GM10266 (cell line): ENCODE measurements around the gene GRIA1.

Source experiments
- DNase-seq: peaks from one replicate; pipeline ENCODE4 v3.0.0; 2012; ENCODE audit errors: extremely low spot score
- TF ChIP-seq, protein P1 (sequence below): IDR thresholded peaks from 2 replicates; pipeline ENCODE4 v1.5.1; 2012; ENCODE audit warnings: mild to moderate bottlenecking, low read depth; ENCODE audit not compliant: control insufficient read depth, insufficient read depth; ENCODE audit errors: missing control alignments

Gene GRIA1

DNA sequence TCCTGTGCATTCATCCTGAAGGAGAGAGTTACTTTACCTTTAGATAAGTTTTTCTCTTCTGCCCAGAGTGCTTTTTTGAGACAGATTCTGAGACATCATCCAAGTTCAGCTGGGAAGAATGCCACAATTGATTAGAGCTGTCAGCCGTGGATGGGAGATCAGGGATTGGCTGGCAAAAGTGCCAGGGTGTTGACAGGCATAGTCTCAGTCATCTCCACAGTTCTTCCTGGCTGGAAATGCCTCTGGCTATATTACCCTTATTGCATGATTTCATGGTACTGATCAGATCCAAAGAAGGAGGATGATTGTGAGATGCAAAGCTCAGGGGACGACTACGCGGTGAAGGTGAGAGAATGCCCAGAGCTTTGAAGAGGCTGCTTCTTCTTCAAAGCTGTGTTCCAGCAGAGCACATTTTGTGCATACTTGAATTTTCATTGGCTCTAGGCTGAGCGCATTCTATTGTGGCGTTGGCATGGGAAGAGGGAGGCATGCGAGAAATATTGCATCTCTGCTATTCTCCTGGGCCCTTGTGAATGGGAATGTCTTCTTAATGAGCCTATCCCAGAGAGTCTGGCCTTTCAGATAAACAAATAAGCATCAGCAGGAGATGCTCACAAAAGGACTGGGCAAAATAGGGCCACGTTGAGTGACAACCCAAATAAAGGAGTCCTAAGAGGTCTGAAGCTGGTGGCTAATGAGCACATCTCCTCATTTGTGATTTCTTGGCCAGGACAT, 82.1 kb downstream of the GRIA1 start:
- DNase-seq: no peak
- TF ChIP-seq, protein P1, sequence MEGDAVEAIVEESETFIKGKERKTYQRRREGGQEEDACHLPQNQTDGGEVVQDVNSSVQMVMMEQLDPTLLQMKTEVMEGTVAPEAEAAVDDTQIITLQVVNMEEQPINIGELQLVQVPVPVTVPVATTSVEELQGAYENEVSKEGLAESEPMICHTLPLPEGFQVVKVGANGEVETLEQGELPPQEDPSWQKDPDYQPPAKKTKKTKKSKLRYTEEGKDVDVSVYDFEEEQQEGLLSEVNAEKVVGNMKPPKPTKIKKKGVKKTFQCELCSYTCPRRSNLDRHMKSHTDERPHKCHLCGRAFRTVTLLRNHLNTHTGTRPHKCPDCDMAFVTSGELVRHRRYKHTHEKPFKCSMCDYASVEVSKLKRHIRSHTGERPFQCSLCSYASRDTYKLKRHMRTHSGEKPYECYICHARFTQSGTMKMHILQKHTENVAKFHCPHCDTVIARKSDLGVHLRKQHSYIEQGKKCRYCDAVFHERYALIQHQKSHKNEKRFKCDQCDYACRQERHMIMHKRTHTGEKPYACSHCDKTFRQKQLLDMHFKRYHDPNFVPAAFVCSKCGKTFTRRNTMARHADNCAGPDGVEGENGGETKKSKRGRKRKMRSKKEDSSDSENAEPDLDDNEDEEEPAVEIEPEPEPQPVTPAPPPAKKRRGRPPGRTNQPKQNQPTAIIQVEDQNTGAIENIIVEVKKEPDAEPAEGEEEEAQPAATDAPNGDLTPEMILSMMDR: no peak

DNA sequence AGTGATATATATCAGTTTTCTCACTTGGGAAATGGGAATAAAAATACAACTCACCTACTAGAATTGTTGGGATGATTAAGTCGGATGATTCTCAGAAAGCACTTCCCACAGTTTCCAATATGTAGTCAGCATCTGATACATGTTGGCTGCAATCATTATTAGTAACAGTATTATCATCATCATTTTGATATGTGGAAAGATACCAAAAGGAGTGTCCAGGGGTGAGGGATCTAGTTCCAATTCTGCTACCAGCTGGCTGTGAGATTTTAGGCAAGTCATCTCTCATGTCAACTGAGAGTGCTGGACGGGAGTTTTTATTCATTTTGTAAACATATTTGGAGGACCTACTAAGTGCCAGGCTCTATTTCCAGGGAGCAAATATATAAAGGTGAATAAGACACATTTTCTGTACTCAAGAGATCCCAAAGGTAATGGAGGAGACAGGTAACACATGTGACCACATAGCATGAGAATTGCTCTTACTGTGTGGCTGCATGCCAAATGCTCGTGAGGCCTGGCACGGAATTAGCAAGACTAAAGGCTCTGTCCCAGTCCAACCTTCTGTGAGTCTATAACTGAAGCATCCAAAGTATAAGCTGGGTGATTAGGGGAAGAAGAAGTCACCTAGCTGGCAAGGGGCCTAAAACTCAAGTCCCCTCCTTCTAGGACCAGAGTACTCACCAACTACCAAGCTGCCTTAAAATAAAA, 83.0 kb downstream of the GRIA1 start:
- TF ChIP-seq, protein P1: no peak
- DNase-seq: no peak

DNA sequence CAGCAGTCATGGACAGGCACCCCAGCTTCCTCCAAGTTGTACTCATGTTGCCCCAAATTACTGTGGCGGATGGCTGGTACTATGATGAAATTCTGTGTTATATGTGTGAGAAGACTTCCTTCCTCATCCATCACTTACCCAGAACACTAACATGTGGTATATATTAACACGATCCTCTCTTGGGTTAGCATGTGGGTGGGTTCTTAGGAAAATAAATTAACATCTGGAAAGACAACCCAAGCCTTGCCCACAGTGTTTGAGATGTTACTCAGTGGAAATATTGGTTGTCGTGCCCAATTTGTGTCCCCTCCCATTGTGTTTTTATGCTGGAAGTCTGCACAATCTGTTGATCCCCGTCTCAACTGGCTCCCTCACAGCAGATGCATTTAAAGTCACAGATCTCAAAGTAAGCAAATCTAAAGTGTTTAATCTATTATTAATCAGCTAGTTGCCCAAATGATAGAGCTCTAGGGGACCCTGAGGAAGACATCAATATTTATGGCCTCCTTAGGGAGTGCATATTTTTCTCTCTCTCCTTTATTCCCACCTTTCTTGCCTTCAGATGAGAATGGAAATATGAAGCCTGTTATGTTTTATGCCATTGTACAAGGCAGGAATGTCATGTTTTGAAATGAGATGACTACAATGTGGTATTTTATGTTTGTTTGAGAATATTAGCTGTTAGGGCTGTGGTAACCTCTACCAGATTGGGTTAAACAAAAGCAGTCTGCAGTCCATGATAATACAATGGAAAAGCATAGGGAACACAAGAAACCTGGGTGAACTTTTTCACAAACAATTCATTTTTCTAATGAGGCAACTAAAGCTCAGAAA, 93.9 kb downstream of the GRIA1 start:
- DNase-seq: no peak
- TF ChIP-seq, protein P1: no peak

DNA sequence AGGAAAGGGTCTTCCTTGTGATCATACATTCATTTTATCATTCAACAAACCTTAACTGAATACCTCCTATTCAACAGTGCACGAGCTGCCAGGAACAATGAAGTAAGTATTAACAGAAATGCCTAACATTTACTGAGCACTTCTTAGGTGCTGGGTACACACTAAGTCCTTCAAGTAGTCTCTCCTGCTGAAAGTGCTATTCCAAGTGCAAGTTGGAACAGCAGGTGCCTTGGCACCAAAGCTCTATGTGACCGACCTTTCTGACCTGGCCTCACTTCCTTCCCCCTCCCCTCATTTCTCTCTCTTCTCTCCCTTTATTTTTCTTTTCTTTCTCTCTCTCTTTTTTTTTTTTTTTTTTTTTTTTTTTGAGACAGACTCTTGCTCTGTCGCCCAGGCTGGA, 94.5 kb downstream of the GRIA1 start:
- TF ChIP-seq, protein P1: no peak
- DNase-seq: no peak

DNA sequence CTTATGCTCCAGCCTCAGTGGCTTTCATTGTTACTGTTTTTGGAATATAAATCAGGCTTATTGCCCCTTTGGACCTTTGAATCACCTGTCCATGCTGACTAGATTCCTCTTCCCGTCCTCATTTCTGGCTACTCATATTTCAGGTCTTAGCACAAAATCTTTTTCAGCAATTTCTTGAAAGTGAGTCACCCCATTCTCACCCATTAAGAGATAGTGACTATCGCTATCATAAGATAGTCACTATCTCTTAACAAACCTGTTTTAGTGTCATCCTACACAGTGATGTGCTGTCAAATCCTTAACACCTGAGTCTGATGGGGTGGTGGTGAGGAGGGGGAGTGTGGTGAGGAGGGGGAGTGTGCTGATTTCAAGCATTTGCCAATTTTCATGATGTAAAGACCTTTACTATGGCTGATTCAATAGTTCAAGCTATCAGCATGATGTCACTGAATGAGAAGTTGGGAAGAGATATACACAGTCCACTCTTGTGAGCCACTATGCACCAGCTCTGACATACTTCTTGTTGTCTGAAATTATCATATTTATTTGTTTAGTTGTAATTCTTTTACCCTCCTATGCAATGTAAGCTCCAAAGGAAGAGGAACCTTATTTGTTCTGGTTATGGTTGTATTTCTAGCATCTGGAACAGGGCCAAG, 95.3 kb downstream of the GRIA1 start:
- DNase-seq: no peak
- TF ChIP-seq, protein P1: no peak

DNA sequence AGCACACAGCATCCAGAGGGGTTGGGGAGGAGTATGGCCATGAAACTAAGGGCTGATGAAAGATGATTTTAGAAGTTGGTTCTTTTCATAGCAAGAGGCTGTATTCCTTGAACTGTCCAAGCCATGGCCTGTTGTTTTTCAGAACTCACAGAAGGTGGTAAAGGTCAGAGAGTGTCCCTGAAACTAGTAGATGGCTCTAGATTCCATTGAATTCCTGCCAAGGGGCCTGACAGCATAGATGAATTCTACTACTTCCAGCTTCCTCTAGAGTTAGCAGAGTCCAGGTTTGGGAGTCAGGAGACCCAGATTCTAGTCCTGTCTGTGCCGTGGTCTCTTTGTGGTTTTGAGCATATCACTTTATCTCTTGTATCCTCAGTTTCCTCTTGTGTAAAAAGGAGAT, 101.6 kb downstream of the GRIA1 start:
- TF ChIP-seq, protein P1: no peak
- no peak for DNase-seq
